ENCODE results near the gene PCDHB12.
"Not testable (repeated sequence)": the region's sequence is repeated elsewhere in the genome, so short reads cannot be mapped to it uniquely, and the experiment has no call there.

DNA sequence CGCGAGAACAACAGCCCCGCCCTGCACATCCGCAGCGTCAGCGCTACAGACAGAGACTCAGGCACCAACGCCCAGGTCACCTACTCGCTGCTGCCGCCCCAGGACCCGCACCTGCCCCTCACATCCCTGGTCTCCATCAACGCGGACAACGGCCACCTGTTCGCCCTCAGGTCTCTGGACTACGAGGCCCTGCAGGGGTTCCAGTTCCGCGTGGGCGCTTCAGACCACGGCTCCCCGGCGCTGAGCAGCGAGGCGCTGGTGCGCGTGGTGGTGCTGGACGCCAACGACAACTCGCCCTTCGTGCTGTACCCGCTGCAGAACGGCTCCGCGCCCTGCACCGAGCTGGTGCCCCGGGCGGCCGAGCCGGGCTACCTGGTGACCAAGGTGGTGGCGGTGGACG is 7.0 kb downstream of the PCDHB12 start:
- TF ChIP-seq POLR2A (IDR thresholded peaks at IDR 0.05) = not testable (repeated sequence)
- TF ChIP-seq, protein P1, sequence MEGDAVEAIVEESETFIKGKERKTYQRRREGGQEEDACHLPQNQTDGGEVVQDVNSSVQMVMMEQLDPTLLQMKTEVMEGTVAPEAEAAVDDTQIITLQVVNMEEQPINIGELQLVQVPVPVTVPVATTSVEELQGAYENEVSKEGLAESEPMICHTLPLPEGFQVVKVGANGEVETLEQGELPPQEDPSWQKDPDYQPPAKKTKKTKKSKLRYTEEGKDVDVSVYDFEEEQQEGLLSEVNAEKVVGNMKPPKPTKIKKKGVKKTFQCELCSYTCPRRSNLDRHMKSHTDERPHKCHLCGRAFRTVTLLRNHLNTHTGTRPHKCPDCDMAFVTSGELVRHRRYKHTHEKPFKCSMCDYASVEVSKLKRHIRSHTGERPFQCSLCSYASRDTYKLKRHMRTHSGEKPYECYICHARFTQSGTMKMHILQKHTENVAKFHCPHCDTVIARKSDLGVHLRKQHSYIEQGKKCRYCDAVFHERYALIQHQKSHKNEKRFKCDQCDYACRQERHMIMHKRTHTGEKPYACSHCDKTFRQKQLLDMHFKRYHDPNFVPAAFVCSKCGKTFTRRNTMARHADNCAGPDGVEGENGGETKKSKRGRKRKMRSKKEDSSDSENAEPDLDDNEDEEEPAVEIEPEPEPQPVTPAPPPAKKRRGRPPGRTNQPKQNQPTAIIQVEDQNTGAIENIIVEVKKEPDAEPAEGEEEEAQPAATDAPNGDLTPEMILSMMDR (IDR thresholded peaks at IDR 0.05) = not testable (repeated sequence)
